ENCODE data around the gene TRIM41.
A peak's percentile ranks its signal among the peaks of the same experiment; 100 is the strongest.

TRIM41 gene

DNA sequence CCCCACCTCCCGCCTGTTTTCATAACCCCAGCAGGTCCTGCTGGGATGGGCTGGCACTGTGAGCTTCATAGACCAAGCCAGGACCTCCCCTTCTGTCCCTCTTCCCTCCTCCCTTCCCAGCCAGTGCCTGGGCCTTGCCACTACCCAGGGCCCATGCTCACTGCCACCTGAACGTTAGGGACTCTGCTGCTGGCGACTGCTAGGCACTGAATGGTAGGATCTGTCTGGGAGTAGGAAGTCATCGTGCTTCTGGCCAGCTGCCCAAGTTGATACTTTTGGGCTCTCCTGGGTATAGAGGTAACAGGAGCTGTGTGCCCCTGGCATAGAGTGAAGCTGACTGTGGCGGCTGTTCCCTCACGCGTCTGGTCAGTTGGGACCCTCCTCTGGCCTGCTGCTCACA is 8.4 kb downstream of the TRIM41 start:
- no peak for DNase-seq (ENCODE audit: low read depth in 1 of 2, low spot score in 1 of 2)

DNA sequence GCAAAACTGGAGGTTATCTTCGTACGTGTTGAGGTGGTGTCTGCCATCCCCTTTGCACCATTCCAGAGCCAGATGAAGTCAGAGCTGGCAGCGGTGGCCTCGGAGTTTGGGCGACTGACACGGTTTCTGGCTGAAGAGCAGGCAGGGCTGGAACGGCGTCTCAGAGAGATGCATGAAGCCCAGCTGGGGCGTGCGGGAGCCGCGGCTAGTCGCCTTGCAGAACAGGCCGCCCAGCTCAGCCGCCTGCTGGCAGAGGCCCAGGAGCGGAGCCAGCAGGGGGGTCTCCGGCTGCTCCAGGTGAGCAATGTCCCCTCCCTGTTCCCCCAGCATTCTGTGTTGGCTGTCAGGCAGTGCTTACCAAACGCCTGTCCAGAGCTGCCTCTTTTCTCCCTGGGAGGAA is 9.5 kb downstream of the TRIM41 start:
- no peak for DNase-seq (ENCODE audit: low read depth in 1 of 2, low spot score in 1 of 2)

DNA sequence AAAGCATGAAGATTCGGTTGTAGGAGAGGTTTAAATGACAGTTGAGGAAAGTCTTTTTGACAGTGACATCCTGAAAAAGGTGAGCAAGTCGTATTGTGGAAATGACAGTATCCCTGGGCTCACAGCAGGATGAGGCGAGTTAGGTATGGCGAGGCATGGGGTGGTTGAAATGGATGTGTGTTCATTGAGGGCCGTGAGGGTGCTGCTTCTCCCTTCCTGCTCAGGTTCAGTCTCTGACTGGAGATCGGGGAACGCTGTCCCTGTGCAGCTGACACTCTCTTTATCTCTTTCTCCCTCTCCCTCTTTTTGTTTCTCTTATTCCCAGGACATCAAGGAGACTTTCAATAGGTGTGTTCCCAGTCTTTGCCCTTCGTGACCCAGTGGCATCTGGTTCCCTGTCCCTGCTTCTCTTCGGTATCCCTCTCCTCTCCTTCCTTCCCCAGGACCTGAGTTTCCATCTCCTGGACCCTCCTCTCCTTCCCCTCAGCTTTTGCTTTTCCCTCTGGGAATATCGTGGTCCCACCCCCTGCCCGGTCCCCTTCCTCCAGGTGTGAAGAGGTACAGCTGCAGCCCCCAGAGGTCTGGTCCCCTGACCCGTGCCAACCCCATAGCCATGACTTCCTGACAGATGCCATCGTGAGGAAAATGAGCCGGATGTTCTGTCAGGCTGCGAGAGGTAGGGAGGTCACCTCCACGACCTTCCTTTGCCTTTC is 10.2 kb downstream of the TRIM41 start:
- DNase-seq (ENCODE audit: low read depth in 1 of 2, low spot score in 1 of 2), result no peak

DNA sequence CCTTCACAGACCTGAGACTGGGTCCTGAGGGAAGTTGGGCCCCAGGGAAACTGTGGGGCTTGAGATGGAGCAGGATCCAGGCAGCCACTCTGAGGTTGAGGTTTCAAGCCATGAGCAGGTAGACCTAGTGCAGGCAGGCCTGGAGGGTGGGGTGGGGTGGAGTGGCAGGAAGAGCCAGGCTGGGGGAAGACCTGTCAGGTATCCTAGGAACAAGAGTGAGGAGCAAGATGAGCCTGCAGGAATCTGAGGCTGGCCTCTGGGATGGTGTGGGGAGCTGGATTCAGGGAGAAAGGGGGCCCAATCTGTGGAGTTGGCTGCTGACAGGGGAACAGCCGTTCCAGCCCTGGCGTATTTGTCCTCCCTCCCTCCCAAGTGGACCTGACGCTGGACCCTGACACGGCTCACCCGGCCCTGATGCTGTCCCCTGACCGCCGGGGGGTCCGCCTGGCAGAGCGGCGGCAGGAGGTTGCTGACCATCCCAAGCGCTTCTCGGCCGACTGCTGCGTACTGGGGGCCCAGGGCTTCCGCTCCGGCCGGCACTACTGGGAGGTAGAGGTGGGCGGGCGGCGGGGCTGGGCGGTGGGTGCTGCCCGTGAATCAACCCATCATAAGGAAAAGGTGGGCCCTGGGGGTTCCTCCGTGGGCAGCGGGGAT is 10.8 kb downstream of the TRIM41 start:
- no peak for DNase-seq (ENCODE audit: low read depth in 1 of 2, low spot score in 1 of 2)

DNA sequence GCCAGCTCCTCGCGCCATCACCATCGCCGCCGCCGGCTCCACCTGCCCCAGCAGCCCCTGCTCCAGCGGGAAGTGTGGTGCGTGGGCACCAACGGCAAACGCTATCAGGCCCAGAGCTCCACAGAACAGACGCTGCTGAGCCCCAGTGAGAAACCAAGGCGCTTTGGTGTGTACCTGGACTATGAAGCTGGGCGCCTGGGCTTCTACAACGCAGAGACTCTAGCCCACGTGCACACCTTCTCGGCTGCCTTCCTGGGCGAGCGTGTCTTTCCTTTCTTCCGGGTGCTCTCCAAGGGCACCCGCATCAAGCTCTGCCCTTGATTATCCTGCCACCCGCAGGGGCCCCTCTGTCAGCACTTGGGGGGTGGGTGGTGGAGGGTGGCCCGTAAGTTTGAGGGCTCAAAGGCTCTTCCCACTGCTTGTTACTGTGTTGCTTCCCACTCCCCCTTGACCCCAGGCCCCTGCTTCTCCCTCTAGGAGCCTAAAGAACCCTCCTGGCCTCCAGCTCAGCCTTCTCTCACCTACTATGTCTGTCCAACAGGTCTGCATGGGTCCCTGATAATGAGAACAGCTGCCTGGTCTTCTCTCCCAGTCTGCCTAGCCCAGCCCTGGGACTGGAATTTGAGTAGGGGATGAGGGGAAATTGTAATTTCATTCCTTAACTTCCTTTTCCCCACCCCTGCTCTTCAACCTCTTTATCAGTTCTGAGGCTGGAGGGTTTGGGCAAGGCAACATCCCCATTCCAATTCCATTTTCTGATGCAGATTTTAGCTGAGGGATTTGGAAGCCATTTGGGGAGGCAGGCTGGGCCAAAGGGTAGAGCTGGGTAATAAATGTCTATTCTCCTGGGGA is 11.6 kb downstream of the TRIM41 start:
- no peak for DNase-seq (ENCODE audit: low read depth in 1 of 2, low spot score in 1 of 2)

DNA sequence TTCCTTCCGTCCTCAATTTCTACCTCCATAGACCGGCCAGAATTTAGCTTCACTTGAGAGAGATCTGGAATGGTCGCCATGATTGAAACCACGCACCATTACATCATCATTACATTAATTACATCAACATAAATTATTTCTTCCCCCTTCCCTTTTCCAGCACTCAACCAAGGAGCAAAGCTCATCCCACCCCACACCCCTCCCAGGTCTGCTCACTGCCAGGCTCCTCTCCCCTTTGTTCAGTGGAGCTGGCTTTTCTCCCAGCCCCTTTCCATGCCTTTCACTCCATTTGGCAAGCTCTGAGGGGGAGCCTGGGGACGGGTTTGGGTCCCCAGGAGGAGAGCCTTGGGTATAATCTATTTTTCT is 12.2 kb downstream of the TRIM41 start:
- no peak for DNase-seq (ENCODE audit: low read depth in 1 of 2, low spot score in 1 of 2)

DNA sequence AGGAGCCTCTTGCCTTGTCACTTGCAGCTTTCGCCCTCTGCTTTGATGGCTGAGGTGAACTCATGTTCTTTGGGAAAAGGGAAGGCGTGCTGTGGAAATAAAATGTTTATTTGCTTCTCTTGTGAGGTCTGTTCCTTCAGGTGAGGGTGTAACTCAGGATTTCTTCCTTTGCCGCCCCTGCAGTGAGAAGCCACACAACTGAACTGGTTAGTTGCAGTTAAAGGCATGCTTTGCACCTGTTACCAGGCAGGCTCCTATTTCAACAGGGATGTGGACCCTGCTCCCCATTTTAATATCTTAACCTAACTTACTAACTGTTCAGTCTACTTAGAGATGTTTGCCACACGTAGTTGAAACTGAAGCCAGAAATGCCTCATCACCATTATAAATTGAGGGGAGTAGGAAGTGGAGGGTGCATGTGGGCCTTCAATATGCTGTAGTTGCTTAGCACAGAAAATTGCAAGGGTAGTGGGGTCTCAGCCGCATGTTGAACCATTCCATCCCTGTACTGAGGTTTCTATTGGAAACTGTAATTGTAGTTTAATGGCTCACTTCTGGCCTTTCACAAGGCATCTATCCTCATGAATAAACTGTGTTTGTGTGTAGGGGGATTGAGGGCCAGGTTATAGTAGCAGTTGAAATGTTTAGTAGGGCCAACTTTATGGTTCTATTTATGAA is 12.7 kb downstream of the TRIM41 start:
- no peak for DNase-seq (ENCODE audit: low read depth in 1 of 2, low spot score in 1 of 2)

DNA sequence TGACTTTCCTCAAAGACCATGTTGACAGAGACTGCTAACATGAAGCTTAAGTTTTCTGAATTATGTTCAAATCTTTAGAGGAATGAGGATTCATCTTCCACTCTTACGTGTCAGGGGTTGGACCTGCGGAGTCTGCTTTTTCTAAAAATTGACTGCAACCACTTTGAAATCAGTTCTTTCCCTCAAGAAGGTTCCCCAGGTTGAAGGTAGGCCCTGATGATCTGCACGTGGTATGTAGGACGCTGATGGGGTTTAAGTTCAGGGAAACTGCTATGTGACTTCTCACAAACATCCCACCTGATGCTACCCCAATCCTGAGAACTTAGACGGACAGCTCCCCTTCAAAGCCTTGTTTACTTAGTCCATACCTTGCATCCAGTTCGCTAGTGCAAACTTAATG is 13.4 kb downstream of the TRIM41 start:
- no peak for DNase-seq (ENCODE audit: low read depth in 1 of 2, low spot score in 1 of 2)

DNA sequence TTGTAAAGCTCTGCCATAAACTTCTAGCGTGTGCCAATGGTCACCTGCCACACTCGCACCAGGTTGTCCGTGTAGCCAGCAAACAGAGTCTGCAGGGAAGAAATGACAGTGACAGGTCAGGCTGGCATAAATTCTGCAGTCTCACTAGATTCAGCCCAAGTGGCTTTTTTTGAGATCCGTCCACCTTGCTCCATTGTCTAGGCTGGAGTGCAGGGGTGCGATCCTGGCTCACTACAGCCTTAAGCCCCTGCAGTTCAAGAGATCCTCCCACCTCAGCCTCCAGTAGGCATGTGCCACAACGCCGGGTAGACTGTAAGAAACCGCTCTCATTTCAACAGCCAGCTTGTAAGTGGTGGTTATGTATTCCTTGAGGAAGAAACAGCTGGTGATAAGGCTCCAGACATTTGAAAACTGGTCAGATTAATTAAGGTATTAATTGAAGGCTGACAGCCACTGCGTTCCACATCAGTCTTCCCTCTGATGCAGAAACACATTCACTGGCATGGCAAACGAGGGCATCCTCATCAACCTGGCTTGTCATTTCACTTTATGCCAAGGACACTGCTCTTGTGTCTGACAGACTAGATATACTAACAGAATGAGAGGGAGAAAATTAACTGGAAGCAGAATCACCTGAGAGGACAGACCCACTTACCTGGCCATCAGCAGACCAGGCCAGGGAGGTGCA is 14.0 kb downstream of the TRIM41 start:
- DNase-seq (ENCODE audit: low read depth in 1 of 2, low spot score in 1 of 2), result no peak

DNA sequence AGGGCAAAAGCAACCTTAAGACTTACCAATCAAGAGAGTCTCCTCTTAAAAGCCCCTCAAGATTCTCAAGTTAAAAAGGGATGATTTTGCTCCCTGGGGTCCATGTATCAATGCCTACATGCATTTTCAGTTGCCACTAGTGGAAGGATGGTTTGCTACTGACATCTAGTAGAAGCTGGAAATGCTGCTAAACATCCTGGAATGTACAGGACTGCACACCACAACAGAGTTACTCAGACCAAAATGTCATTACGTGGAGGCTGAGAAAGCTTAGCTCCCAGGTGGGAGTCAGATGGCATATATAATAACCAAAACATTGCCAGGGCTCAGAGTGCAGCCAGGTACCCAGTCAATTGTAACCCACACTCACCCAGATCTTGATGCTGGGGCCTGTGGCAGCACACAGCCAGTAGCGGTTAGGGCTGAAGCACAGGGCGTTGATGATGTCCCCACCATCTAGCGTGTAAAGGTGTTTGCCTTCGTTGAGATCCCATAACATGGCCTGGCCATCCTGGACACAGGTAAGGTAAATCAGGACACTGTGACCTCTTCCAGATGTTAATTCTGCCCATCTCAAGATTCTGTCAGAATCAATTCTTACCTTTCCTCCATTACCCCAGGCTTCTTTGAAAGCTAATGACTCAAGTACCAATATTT is 14.8 kb downstream of the TRIM41 start:
- no peak for DNase-seq (ENCODE audit: low read depth in 1 of 2, low spot score in 1 of 2)

DNA sequence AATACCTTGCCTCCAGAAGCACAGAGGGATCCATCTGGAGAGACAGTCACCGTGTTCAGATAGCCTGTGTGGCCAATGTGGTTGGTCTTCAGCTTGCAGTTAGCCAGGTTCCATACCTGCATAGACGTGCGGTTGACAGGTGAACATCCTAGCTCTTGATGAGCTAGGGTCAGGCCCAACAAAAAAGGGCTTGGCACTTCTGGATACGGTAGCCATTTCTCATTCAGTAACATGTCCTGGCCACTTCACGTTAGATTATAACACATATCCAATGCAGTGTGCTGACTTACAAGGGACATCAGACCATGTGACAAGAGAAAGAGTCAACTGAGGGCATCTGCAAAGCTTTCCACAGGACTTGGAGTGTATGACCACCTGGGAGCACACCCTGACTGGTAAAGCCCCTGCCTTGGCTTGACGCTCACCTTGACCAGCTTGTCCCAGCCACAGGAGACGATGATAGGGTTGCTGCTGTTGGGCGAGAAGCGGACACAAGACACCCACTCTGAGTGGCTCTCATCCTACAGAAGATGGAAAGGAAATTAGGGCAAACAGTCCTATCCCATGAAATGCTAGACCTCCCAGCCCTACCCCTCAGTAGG is 16.1 kb downstream of the TRIM41 start:
- no peak for DNase-seq (ENCODE audit: low read depth in 1 of 2, low spot score in 1 of 2)

DNA sequence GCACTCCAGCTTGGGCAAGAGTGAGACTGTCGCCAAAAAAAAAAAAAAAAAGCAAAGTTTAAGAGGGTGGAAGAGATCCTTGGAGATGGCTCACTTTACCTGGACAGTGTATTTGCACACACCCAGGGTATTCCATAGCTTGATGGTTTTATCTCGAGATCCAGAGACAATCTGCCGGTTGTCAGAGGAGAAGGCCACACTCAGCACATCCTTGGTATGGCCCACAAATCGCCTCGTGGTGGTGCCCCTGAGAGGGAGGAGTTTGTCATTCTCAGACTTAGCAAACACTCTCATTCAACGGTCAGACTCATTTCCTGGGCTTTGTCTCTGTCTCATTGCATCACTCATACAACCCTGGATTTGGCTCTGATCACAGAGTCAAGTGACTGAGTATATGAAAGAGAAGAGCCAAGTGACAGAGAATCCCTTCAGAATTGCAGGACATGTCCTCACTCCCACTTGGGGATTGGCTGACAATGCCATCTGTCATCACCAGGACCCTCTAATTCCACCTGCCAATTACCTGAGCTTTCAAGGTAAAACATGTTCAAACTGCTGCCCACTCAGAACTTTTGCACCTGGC is 18.4 kb downstream of the TRIM41 start:
- DNase-seq (ENCODE audit: low read depth in 1 of 2, low spot score in 1 of 2), result no peak

DNA sequence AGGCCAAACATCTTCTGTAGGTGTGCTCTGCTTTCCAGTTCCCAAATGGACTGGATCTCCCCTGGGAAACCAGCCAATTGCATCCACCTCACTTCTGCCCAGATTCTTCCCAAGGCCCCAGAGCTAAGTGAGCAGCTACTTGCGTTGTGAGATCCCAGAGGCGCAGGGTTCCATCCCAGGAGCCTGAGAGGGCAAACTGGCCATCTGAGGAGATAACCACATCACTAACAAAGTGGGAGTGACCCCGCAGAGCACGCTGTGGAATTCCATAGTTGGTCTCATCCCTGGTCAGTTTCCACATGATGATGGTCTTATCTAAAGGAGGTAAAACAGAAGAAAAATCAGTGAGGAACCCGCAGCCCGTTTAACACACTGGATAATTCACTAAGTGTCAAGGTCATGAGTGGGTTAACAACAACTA is 19.0 kb downstream of the TRIM41 start:
- no peak for DNase-seq (ENCODE audit: low read depth in 1 of 2, low spot score in 1 of 2)

DNA sequence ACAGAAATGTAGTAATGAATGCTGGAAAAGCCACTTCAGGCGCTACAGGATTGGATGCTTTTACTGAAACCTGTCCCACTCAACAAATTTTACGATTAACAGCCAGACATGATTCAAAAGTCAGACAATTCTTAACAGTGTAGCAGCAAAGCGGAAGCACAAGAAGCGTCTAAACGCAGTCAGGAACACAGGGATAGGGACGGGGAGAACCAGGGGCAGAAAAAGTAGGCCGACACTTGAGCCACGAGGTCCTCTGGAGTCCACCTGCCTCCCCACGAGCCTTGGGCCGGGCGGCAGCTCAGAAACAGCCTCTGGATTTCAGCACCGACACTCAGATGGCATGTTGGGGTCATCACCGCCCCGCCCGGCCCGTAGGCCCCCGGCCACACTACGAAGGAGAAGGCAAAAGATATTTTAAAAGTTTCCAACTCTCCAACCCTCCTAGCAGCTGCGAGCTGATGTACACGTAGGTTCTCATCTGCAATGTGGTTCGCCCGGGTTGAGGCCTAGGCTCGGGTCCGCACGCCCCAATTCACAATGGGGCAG is 20.0 kb downstream of the TRIM41 start:
- peak in 1 of 2 donors; percentile 18 for DNase-seq (ENCODE audit: low read depth in 1 of 2, low spot score in 1 of 2)

DNA sequence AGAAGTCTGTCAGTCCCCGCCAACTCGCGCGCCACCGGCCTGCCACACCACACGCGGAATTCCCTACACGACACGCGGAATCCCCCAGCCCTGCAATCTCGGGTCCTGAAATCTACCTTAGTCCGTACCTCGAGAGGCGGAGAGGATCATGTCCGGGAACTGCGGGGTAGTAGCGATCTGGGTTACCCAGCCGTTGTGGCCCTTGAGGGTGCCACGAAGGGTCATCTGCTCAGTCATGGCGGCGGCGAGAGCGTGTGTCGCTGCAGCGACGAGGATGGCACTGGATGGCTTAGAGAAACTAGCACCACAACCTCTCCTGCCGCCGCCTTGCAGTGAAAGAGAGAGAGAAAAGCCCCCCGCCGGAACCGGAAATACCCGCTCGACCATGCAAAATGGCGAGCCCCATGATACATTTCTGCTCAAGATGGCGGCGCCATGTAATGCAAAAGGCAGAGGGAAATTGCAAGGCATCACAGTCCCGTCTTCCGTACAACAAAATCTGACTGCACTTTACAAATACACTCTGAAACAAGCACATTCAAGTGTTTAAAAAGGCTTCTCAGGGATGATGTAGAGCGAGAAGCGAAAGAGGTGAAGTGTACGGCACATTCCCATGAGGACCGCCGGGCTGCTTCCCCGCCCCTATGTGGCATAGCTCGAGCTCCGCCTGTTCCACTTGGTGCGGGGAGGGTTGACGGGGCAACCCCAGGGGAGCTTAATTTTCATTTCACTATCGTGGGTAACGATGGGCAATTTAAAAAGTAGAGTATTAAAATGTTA is 20.7 kb downstream of the TRIM41 start, which contains the start of gene RACK1:
Gene RACK1 (minus strand): TSS at position 343 of the 780 bp plus-strand sequence. CDS start 106 bp downstream, at position 237.
- peak; percentile 73 to 78 for DNase-seq (ENCODE audit: low read depth in 1 of 2, low spot score in 1 of 2)

DNA sequence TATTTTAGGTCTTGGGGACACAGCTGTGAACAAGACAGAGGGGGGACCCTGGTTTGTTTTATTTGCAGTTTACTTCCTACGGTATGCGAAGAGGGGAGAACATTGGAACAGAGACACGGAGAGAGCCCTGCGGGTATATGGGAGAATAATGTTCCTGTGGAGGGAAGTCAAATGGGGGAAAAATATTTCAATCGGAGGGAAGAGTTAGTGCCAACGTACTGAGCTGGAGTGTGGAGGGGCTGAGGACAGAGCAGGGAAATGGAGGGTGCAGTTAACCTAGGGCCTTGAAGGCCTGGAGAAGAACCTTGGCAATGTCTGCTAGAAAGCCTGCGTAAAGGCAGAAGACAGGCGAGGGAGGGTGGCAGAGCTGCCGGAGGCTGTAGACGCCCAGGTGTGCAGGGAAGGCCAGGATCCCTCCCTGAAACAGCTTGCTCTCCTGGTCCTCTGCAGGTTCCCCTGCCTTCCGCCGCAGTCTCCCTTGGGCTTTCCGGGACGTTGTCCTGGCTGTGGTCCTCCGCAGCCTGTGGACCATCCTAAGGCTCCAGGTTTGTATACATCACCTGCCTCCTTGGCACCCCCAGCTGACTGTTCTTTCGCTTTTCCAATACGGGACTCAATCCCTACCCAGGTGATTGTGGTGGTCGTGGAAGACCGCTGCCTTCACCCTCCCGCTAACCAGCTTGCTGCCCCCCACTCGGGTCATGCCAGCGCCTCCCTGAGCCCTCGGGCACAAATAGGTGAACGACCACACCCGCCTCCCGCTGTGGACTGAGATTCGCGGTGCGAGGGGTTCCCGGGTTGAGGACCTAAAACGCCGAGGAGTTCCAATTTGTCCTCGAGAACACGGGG is 22.6 kb downstream of the TRIM41 start:
- DNase-seq (ENCODE audit: low read depth in 1 of 2, low spot score in 1 of 2), result no peak

DNA sequence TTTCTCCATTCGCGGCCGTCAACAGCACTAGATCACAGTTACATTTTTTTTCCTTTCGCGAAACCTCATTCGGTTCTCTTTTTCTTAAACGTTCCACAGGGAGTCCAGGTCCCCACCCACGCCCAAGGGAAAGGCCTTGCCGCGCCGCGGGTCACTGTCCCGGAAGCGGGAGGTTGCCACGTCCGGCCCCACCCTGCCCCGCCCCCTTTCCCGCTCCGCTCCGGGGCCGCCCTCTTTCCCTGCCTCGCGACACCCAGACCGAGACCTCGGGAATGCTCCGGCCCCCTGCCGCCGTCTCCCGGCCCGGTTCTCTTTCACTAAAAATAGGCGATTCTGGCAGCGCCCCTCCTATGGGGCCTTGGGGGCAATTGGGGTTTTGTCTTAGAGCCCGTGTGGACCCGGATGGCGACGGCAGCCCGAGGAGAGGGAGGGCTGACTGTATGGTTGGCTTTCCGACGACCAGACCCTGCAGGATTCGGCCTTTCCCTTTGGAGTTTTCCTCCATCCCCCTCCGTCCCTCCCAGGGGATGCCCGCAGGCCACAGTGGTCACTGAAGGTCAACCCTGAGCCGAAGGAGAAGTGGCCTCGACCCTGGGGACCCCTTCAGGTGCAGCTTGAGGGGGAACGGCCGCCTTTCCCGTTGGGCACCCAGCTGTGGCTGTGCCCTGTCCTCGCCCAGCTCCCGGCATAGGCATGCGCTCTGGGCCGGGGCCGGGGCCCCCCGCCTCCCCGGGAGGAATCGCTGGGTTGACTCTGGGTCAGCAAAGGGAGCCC is 23.4 kb downstream of the TRIM41 start:
- DNase-seq (ENCODE audit: low read depth in 1 of 2, low spot score in 1 of 2), result peak; percentile 54 to 63
